ENCODE data around the gene RAD51B. TPM values are rescaled to one million over a fixed set of nuclear protein-coding genes. Genes with fewer than 3 reads are reported as not detected.

Gene RAD51B
- total RNA-seq, 4 donors from 2014 or later = 8.9 to 30.3 (median 10.4) TPM

- ATAC-seq (ENCODE audit: low FRiP score) = no peak
- TF ChIP-seq, protein P1, sequence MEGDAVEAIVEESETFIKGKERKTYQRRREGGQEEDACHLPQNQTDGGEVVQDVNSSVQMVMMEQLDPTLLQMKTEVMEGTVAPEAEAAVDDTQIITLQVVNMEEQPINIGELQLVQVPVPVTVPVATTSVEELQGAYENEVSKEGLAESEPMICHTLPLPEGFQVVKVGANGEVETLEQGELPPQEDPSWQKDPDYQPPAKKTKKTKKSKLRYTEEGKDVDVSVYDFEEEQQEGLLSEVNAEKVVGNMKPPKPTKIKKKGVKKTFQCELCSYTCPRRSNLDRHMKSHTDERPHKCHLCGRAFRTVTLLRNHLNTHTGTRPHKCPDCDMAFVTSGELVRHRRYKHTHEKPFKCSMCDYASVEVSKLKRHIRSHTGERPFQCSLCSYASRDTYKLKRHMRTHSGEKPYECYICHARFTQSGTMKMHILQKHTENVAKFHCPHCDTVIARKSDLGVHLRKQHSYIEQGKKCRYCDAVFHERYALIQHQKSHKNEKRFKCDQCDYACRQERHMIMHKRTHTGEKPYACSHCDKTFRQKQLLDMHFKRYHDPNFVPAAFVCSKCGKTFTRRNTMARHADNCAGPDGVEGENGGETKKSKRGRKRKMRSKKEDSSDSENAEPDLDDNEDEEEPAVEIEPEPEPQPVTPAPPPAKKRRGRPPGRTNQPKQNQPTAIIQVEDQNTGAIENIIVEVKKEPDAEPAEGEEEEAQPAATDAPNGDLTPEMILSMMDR (IDR thresholded peaks at IDR 0.05) = no peak
- no peak for DNase-seq (ENCODE audit: low spot score)
Observed at GRCh38 chr14:68770051-68770450, 950.5 kb downstream of the RAD51B start.

- no peak for DNase-seq (ENCODE audit: low spot score)
- no peak for ATAC-seq (ENCODE audit: low FRiP score)
- TF ChIP-seq, protein P1 (IDR thresholded peaks at IDR 0.05) = no peak
Observed at GRCh38 chr14:68770553-68771286, 951.1 kb downstream of the RAD51B start.

DNA sequence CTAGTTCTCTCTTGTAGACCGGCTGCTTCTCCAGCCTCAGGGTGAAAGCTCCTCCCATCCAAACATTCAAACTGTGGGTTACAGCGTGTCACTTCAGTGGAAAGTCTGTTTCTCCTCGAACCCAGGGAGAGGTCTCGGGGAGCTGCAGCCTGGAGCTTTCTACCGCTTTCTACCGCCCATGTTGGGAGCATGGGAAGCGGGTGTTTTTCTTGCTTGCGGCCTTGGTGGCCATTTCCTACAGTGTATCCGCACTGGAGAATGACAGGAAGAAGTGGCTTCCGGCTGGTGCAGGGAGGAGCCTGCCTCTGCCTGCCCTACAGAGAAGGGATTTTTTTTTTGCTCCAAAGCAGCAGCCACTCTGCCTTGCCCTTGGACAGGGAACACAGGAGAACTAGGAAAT, 952.1 kb downstream of the RAD51B start:
- DNase-seq (ENCODE audit: low spot score) = no peak
- ATAC-seq (ENCODE audit: low FRiP score) = no peak
- TF ChIP-seq, protein P1 (IDR thresholded peaks at IDR 0.05) = no peak

- no peak for ATAC-seq (ENCODE audit: low FRiP score)
- TF ChIP-seq, protein P1 (IDR thresholded peaks at IDR 0.05) = no peak
- no peak for DNase-seq (ENCODE audit: low spot score)
Observed at GRCh38 chr14:68772761-68773381, 953.3 kb downstream of the RAD51B start.

- DNase-seq (ENCODE audit: low spot score) (no peak), ATAC-seq (ENCODE audit: low FRiP score) (no peak)
- TF ChIP-seq, protein P1 (IDR thresholded peaks at IDR 0.05) = no peak
Observed at GRCh38 chr14:68774771-68775613, 955.4 kb downstream of the RAD51B start.

- ATAC-seq (ENCODE audit: low FRiP score) (no peak), DNase-seq (ENCODE audit: low spot score) (no peak)
- TF ChIP-seq, protein P1 (IDR thresholded peaks at IDR 0.05) = no peak
Observed at GRCh38 chr14:68775614-68776126, 956.1 kb downstream of the RAD51B start.

All from omental fat pad (tissue), 4 donors.